GM12875 (cell line): Measurements from ENCODE around the gene SLIT3.

ENCODE experiments used
- H3K4me3 ChIP-seq: one replicate; pipeline ENCODE4 v1.5.1; 2011; ENCODE audit warnings: low read depth, low read length, control low read depth
- CTCF ChIP-seq: IDR thresholded peaks from 2 replicates; pipeline ENCODE4 v1.5.1; 2011; ENCODE audit warnings: low read depth, mild to moderate bottlenecking, control low read depth, inconsistent platforms, low read length, moderate library complexity, borderline replicate concordance; ENCODE audit not compliant: insufficient read depth

SLIT3 gene

GRCh38 chr5:168720575-168720974 is 580.4 kb downstream of the SLIT3 start:
- H3K4me3 ChIP-seq = no peak overlapping the region
- TF ChIP-seq CTCF = no peak

GRCh38 chr5:168714046-168714445 is 586.9 kb downstream of the SLIT3 start:
- TF ChIP-seq CTCF = no peak
- no peak overlapping the region for H3K4me3 ChIP-seq

- H3K4me3 ChIP-seq = no peak overlapping the region
- no peak for TF ChIP-seq CTCF
Observed at GRCh38 chr5:168713051-168713450, 587.9 kb downstream of the SLIT3 start.

GRCh38 chr5:168712280-168712924 is 588.5 kb downstream of the SLIT3 start:
- no peak for TF ChIP-seq CTCF
- H3K4me3 ChIP-seq = no peak overlapping the region

GRCh38 chr5:168710706-168711105 is 590.2 kb downstream of the SLIT3 start:
- TF ChIP-seq CTCF = no peak

GRCh38 chr5:168707716-168708695 is 592.9 kb downstream of the SLIT3 start:
- no peak overlapping the region for H3K4me3 ChIP-seq
- TF ChIP-seq CTCF = no peak

More at GRCh38 chr5:168710706-168711105, 590.2 kb downstream of the SLIT3 start:
- H3K4me3 ChIP-seq = no peak overlapping the region
